HEK293 (cell line): ENCODE results near the gene DUSP16.

Experiments
- MZF1 ChIP-seq: fragments of 450-650 bp; formaldehyde crosslinking; IDR thresholded peaks from 2 replicates; pipeline ENCODE4 v1.5.1; 2017; ENCODE audit warnings: missing biosample characterization, missing genetic modification characterization, borderline replicate concordance
- ZNF157 ChIP-seq: fragments of 450-650 bp; formaldehyde crosslinking; IDR thresholded peaks from 2 replicates; pipeline ENCODE4 v1.5.1; 2016; ENCODE audit warnings: missing biosample characterization, missing genetic modification characterization
- ZNF426 ChIP-seq: fragments of 450-650 bp; formaldehyde crosslinking; IDR thresholded peaks from 2 replicates; pipeline ENCODE4 v1.5.1; 2017; ENCODE audit warnings: missing biosample characterization, missing genetic modification characterization, mild to moderate bottlenecking, inconsistent platforms, moderate library complexity
- ZNF585B ChIP-seq: fragments of 450-650 bp; formaldehyde crosslinking; IDR thresholded peaks from 2 replicates; pipeline ENCODE4 v1.5.1; 2016; ENCODE audit warnings: missing biosample characterization, missing genetic modification characterization
- ZNF747 ChIP-seq: fragments of 450-650 bp; formaldehyde crosslinking; IDR thresholded peaks from 2 replicates; pipeline ENCODE4 v1.5.1; 2016; ENCODE audit warnings: missing biosample characterization, missing genetic modification characterization
- ZNF76 ChIP-seq: fragments of 450-650 bp; formaldehyde crosslinking; IDR thresholded peaks from 2 replicates; pipeline ENCODE4; 2016; ENCODE audit warnings: low read depth, missing biosample characterization, missing genetic modification characterization, borderline replicate concordance
- TF ChIP-seq, protein P1 (sequence below): fragments of 450-650 bp; formaldehyde crosslinking; IDR thresholded peaks from 2 replicates; pipeline ENCODE4 v1.5.1; 2016; ENCODE audit warnings: missing biosample characterization, missing genetic modification characterization
- TF ChIP-seq, protein P2 (sequence below): fragments of 450-650 bp; formaldehyde crosslinking; optimal IDR thresholded peaks from 2 replicates; pipeline ENCODE3; 2016; ENCODE audit warnings: missing biosample characterization, mild to moderate bottlenecking, missing genetic modification characterization
- TF ChIP-seq, protein P3 (sequence below): fragments of 450-650 bp; formaldehyde crosslinking; IDR thresholded peaks from 2 replicates; pipeline ENCODE4 v1.5.1; 2016; ENCODE audit warnings: missing biosample characterization, missing genetic modification characterization, low read depth

DNA sequence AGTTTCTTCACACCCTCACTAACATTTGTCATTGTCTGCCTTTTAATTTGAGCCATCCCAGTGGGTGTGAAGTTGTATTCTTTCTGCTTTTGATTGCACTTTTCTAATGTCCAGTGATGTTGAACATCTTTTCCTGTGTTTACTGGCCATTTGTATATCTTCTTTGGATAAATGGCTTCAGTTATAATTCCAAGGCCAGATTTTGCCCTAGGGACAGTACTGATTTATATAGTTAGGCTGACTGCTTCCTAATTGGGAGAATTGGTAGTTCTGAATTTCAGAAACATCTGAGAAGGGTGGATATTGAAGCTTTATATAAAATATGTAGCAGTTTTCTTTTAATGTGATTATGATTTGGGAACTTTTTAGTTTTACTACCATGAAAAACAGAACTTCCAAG lies 108.3 kb downstream of the DUSP16 start:
- TF ChIP-seq ZNF585B (tag by site-specific recombination), result no peak
- TF ChIP-seq ZNF426 (tag by site-specific recombination), result no peak
- TF ChIP-seq, protein P1, sequence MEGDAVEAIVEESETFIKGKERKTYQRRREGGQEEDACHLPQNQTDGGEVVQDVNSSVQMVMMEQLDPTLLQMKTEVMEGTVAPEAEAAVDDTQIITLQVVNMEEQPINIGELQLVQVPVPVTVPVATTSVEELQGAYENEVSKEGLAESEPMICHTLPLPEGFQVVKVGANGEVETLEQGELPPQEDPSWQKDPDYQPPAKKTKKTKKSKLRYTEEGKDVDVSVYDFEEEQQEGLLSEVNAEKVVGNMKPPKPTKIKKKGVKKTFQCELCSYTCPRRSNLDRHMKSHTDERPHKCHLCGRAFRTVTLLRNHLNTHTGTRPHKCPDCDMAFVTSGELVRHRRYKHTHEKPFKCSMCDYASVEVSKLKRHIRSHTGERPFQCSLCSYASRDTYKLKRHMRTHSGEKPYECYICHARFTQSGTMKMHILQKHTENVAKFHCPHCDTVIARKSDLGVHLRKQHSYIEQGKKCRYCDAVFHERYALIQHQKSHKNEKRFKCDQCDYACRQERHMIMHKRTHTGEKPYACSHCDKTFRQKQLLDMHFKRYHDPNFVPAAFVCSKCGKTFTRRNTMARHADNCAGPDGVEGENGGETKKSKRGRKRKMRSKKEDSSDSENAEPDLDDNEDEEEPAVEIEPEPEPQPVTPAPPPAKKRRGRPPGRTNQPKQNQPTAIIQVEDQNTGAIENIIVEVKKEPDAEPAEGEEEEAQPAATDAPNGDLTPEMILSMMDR (tag by site-specific recombination), result no peak
- TF ChIP-seq ZNF747 (tag by site-specific recombination), result no peak
- TF ChIP-seq MZF1, result no peak
- TF ChIP-seq ZNF157 (tag by site-specific recombination), result no peak
- TF ChIP-seq, protein P2, sequence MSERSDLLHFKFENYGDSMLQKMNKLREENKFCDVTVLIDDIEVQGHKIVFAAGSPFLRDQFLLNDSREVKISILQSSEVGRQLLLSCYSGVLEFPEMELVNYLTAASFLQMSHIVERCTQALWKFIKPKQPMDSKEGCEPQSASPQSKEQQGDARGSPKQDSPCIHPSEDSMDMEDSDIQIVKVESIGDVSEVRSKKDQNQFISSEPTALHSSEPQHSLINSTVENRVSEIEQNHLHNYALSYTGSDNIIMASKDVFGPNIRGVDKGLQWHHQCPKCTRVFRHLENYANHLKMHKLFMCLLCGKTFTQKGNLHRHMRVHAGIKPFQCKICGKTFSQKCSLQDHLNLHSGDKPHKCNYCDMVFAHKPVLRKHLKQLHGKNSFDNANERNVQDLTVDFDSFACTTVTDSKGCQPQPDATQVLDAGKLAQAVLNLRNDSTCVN (tag by site-specific recombination), result no peak
- no peak for TF ChIP-seq ZNF76 (tag by site-specific recombination)
- TF ChIP-seq, protein P3, sequence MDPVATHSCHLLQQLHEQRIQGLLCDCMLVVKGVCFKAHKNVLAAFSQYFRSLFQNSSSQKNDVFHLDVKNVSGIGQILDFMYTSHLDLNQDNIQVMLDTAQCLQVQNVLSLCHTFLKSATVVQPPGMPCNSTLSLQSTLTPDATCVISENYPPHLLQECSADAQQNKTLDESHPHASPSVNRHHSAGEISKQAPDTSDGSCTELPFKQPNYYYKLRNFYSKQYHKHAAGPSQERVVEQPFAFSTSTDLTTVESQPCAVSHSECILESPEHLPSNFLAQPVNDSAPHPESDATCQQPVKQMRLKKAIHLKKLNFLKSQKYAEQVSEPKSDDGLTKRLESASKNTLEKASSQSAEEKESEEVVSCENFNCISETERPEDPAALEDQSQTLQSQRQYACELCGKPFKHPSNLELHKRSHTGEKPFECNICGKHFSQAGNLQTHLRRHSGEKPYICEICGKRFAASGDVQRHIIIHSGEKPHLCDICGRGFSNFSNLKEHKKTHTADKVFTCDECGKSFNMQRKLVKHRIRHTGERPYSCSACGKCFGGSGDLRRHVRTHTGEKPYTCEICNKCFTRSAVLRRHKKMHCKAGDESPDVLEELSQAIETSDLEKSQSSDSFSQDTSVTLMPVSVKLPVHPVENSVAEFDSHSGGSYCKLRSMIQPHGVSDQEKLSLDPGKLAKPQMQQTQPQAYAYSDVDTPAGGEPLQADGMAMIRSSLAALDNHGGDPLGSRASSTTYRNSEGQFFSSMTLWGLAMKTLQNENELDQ (tag by site-specific recombination), result no peak
